ENCODE data around the gene GPX3. TPM values are rescaled to one million over a fixed set of nuclear protein-coding genes. Genes with fewer than 3 reads are reported as not detected.

The GPX3 gene
- total RNA-seq, 1 experiment from 2014 or later, result 5.6 TPM

- Histone ChIP-seq H3K27me3 (no peaks in the 10 kb centered on the region), H3K4me3 (no peak overlapping the region), H3K9me3 (no peaks in the 10 kb centered on the region), H3K36me3 (no peaks in the 10 kb centered on the region)
- peak; percentile 55 for DNase-seq
Measured at GRCh38 chr5:151006704-151007334, 13.6 kb upstream of the GPX3 start.

- Histone ChIP-seq H3K9me3 (no peaks in the 10 kb centered on the region), H3K27me3 (no peaks in the 10 kb centered on the region), H3K4me3 (no peak overlapping the region), H3K36me3 (no peaks in the 10 kb centered on the region)
- DNase-seq, result peak; percentile 51
Measured at GRCh38 chr5:151007430-151008209, 12.8 kb upstream of the GPX3 start.

- no peaks in the 10 kb centered on the region for H3K9me3 ChIP-seq
- no peak for DNase-seq
- H3K36me3 ChIP-seq, result no peaks in the 10 kb centered on the region
- H3K27me3 ChIP-seq, result no peaks in the 10 kb centered on the region
- no peak overlapping the region for H3K4me3 ChIP-seq
Measured at GRCh38 chr5:151008210-151008491, 12.2 kb upstream of the GPX3 start.

DNA sequence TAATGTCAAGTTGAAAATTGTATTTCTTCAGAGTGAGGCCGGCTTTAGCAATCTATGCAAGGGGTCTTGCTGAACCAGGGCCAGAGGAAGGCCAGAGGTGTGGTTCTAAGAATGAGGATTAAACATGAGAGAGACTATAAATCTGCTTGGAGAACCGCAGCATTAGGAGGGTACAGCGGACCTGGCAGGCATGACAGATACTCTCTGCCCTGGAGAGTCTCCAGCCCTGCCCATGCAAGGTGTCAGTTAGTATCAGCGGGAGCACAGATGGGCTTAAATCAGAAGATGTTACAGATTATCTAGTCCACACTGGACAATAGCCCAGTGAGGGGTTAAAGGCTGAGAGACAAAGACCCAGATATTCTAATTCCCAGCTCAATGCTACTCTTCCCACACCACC is 11.5 kb upstream of the GPX3 start:
- Histone ChIP-seq H3K4me3 (no peak overlapping the region), H3K27me3 (no peaks in the 10 kb centered on the region), H3K36me3 (no peaks in the 10 kb centered on the region), H3K9me3 (no peaks in the 10 kb centered on the region)
- DNase-seq, result no peak

GRCh38 chr5:151012862-151013261 is 7.5 kb upstream of the GPX3 start:
- no peaks in the 10 kb centered on the region for H3K27me3 ChIP-seq
- no peak overlapping the region for H3K4me3 ChIP-seq
- no peaks in the 10 kb centered on the region for H3K9me3 ChIP-seq
- no peak for DNase-seq
- H3K36me3 ChIP-seq, result no peaks in the 10 kb centered on the region

DNA sequence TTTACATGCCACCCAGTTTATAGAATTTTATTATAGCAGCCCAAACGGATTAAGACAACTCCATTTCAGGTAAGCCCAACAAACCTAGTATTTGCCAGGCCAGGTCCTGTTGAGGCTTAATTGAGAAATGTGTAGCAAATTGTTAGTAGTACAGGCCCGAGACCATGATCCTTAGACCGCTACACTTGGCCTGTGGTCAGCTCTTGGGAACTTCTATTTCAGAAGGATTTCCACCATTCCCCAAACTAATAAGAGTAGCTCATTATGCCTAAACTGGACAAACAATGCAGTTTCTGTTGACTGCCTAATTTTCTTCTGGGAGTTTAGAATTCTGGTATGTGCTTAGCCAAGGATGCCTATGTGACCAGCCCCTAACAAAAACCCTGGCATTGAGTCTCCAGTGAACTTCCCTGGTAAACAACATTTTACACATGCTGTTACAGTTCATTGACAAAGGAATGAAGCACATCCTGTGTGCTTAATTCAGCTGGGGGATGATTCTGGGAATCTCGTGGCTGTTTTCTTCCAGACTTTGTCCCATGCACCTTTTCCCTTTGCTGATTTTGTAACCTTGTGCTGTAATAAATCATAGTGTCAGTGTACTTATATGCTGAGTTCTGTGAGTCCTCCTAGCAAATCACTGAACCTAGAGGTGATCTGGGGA is 5.6 kb upstream of the GPX3 start:
- Histone ChIP-seq H3K9me3 (no peaks in the 10 kb centered on the region), H3K27me3 (no peaks in the 10 kb centered on the region), H3K4me3 (no peak overlapping the region), H3K36me3 (no peaks in the 10 kb centered on the region)
- no peak for DNase-seq

DNA sequence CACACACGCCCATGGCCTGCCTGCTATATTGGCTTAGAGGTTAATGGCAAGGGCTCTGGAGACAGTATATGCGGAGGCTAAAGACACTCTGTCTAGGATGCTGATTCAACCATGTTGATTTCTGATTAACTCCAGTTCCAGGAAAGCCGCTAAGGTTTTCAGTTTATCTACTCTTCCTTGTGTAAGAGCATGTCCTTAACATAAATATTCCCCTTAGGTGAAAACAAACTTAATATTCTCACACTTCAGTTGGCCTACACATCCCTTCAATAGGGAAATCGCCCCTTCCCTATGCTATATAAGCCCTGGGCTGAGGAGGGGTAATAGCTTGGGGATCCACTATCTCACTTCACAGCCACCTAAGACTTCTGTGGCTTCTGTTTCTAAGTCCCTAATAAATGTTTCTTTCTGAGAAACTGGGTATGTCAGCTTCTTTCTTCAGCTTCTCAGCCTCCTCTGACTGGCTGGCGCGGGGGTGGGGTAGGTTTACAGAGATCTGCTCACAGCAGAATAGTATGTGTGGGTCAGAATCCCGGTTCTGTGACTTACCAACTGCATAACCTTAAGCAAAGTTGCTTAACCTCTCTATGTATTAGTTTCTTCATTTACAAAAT is 4.3 kb upstream of the GPX3 start:
- Histone ChIP-seq H3K36me3 (no peaks in the 10 kb centered on the region), H3K4me3 (no peak overlapping the region), H3K27me3 (no peaks in the 10 kb centered on the region), H3K9me3 (no peaks in the 10 kb centered on the region)
- DNase-seq, result no peak

- no peaks in the 10 kb centered on the region for H3K36me3 ChIP-seq
- no peak for DNase-seq
- no peak overlapping the region for H3K4me3 ChIP-seq
- H3K9me3 ChIP-seq, result no peaks in the 10 kb centered on the region
- H3K27me3 ChIP-seq, result no peaks in the 10 kb centered on the region
Measured at GRCh38 chr5:151016700-151017099, 3.7 kb upstream of the GPX3 start.

GRCh38 chr5:151017897-151018296 is 2.5 kb upstream of the GPX3 start:
- Histone ChIP-seq H3K27me3 (no peaks in the 10 kb centered on the region), H3K9me3 (no peaks in the 10 kb centered on the region), H3K4me3 (no peak overlapping the region), H3K36me3 (no peaks in the 10 kb centered on the region; the same call in 1 of the 2 replicates)
- no peak for DNase-seq

DNA sequence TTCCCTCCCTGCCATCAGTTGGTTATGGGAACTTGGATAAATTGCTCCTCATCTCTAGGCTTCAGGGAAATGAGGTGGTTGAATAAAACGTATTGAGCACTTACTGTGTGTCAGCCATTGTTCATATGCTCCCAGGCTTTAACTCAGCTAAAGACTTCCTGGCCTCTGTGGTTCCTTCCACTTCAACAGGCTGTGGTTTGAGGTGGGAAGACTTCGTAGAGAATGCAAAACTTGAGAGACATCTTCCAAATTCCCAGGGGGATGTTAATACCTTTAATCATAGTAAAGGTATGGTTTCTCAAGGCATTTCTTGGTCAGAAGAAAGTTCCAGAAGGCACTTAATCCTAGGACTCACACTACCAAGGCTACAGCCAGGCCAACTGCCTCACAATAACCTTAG is 1.5 kb upstream of the GPX3 start:
- Histone ChIP-seq H3K4me3 (no peak overlapping the region), H3K36me3 (no peaks in the 10 kb centered on the region; the same call in 1 of the 2 replicates), H3K9me3 (no peaks in the 10 kb centered on the region), H3K27me3 (no peaks in the 10 kb centered on the region)
- no peak for DNase-seq

DNA sequence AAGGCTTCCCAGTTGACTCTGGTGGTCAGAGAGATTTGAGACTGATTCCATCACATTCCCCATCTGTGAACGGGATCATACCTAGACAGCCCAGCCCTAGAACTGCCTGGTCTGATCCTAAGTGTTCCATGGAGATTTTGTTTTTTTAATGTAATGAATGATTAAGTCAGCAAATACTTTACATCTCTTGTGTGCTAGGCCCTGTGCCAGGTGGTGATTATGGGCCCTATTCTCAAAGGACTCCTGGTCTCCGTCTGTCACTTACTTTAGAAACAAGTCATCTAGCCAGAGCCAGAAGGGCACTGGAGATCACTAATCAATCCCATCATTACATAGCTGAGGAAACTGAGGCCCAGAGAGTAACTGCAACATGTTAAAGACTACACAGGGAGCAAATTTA is 1.1 kb upstream of the GPX3 start:
- DNase-seq, result no peak
- no peak overlapping the region for H3K4me3 ChIP-seq
- H3K36me3 ChIP-seq, result no peaks in the 10 kb centered on the region; the same call in 1 of the 2 replicates
- H3K27me3 ChIP-seq, result no peaks in the 10 kb centered on the region
- H3K9me3 ChIP-seq, result no peaks in the 10 kb centered on the region

- Histone ChIP-seq H3K4me3 (no peak overlapping the region), H3K36me3 (peaks cover 4% of the 10 kb centered on the region), H3K9me3 (no peaks in the 10 kb centered on the region), H3K27me3 (no peaks in the 10 kb centered on the region)
- DNase-seq, result no peak
Measured at GRCh38 chr5:151021746-151022145, 1.4 kb downstream of the GPX3 start.

GRCh38 chr5:151022511-151023018 is 2.2 kb downstream of the GPX3 start:
- Histone ChIP-seq H3K27me3 (no peaks in the 10 kb centered on the region), H3K36me3 (peaks cover 7% of the 10 kb centered on the region), H3K4me3 (no peak overlapping the region), H3K9me3 (no peaks in the 10 kb centered on the region)
- no peak for DNase-seq

- DNase-seq, result peak; percentile 95
- Histone ChIP-seq H3K36me3 (peaks cover 9% of the 10 kb centered on the region), H3K27me3 (no peaks in the 10 kb centered on the region), H3K9me3 (no peaks in the 10 kb centered on the region), H3K4me3 (no peak overlapping the region)
Measured at GRCh38 chr5:151023047-151023615, 2.7 kb downstream of the GPX3 start.

GRCh38 chr5:151023651-151024050 is 3.3 kb downstream of the GPX3 start:
- Histone ChIP-seq H3K27me3 (no peaks in the 10 kb centered on the region), H3K9me3 (no peaks in the 10 kb centered on the region), H3K4me3 (no peak overlapping the region), H3K36me3 (peaks cover 14% of the 10 kb centered on the region)
- peak; percentile 97 for DNase-seq

DNA sequence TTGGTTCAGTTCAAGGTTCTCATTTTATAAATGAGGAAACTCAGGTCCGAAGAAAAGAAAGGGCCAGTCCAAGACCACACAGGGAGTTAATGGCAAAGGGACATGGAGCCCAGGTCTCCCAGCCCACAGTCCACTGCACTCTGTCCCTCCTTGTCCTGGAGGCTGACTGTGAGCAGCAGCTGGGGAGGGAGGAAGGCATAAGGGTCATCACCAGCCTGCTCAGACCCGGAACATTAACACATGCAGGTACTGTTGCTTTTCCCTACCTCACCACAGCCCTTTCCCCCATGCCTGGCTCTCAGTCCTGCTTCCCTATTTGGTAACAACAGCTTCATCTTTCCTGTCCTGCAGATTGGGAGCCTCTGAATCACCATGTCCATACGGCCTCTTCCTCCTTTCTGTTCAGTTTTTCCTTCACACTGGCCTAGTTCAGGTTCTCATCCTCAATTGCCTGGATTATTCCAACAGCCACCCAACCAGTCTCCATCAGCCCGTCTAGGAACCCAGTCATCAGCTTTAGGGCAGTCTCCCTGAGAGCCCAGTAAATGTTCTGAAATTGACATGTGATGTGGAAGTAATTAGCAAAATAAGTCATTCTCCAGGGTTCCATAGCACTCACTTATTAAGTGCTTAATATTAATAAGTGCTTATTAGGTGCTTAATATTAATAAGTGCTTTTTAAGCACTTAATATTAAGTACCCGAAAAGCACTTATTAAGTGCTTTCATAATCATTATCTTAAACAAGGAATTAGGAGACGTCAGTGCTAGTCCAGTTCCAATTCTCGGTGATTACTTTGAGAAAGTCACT is 4.3 kb downstream of the GPX3 start:
- Histone ChIP-seq H3K36me3 (peaks cover 24% of the 10 kb centered on the region), H3K27me3 (no peaks in the 10 kb centered on the region), H3K4me3 (no peak overlapping the region), H3K9me3 (no peaks in the 10 kb centered on the region)
- no peak for DNase-seq
